Natural killer cell (primary cell): ENCODE results near the gene EIPR1. TPM values are rescaled to one million over a fixed set of nuclear protein-coding genes. Genes with fewer than 3 reads are reported as not detected.
A peak's percentile ranks its signal among the peaks of the same experiment; 100 is the strongest.
"Not testable (repeated sequence)": the region's sequence is repeated elsewhere in the genome, so short reads cannot be mapped to it uniquely, and the experiment has no call there.

ENCODE experiments used
- ATAC-seq, 3 donors: fragments of 150-1000 bp in 2 of 3; fragments of 200-7000 bp in 1 of 3; cut with Tn5 transposase; 1 replicate in 1 of 3; 2 replicates in 2 of 3; pipeline ENCODE4 v1.10.0; 2021; ENCODE audit warnings: mild to moderate bottlenecking in 2 of 3, moderate library complexity in 2 of 3
- DNase-seq, 2 donors: peaks; one replicate each; pipeline versions ENCODE4 v3.0.0 to v3.0.0-alpha.2; 2013 to 2021; ENCODE audit warnings: mixed read lengths in 1 of 2
- H3K27ac ChIP-seq: one replicate; pipeline ENCODE4 v1.5.1; 2013; ENCODE audit warnings: mild to moderate bottlenecking, low read length
- H3K27me3 ChIP-seq: one replicate; pipeline ENCODE4 v1.6.1; 2013; ENCODE audit warnings: low read length; ENCODE audit not compliant: control insufficient read depth, insufficient read depth
- H3K36me3 ChIP-seq: one replicate; pipeline ENCODE4 v1.6.1; 2013; ENCODE audit warnings: low read length; ENCODE audit not compliant: control insufficient read depth, insufficient read depth
- H3K4me1 ChIP-seq: one replicate; pipeline ENCODE4 v1.6.1; 2013; ENCODE audit warnings: low read length; ENCODE audit not compliant: control insufficient read depth, insufficient read depth
- H3K4me3 ChIP-seq: one replicate; pipeline ENCODE4 v1.5.1; 2013; ENCODE audit warnings: low read length
- H3K9me3 ChIP-seq: one replicate; pipeline ENCODE4 v1.6.1; 2013; ENCODE audit warnings: low read length; ENCODE audit not compliant: control insufficient read depth, insufficient read depth
- H3K27ac Mint-ChIP-seq, 2 donors: one replicate each; pipeline ENCODE4 v1.8.0; 2022; ENCODE audit warnings: mild to moderate bottlenecking in 2 of 2, mixed read lengths in 2 of 2, moderate library complexity in 1 of 2
- H3K27me3 Mint-ChIP-seq, 2 donors: one replicate each; pipeline ENCODE4 v1.8.0; 2022; ENCODE audit warnings: low read depth in 2 of 2, mixed read lengths in 2 of 2
- H3K36me3 Mint-ChIP-seq: one replicate; pipeline ENCODE4 v1.8.0; 2022; ENCODE audit warnings: mixed read lengths
- H3K4me1 Mint-ChIP-seq, 2 donors: one replicate each; pipeline ENCODE4 v1.8.0; 2022; ENCODE audit warnings: mixed read lengths in 2 of 2
- H3K4me3 Mint-ChIP-seq: one replicate; pipeline ENCODE4 v1.8.0; 2022; ENCODE audit warnings: mild to moderate bottlenecking, moderate library complexity, mixed read lengths
- H3K9me3 Mint-ChIP-seq, 2 donors: one replicate each; pipeline ENCODE4 v1.8.0; 2022; ENCODE audit warnings: mixed read lengths in 2 of 2
- CTCF ChIP-seq: fragments of 200-600 bp; IDR thresholded peaks from one replicate; pipeline ENCODE4 v1.8.0; 2022; ENCODE audit warnings: antibody characterized with exemption
- WGBS: methylation state at CpG from one replicate; pipeline ENCODE4 v1.1.7; 2013; ENCODE audit warnings: missing lambda C conversion rate; ENCODE audit not compliant: insufficient coverage; 5-methylcytosine and 5-hydroxymethylcytosine counted together
- intact Hi-C: fragments of 100-400 bp; cut with micrococcal nuclease; formaldehyde crosslinking; loops from one replicate; pipeline ENCODE4 v1.14.2; 2022
- total RNA-seq, 4 donors: library from RNA; stranded (reverse); fragments of 120-200 nt in 1 of 4; gene quantifications; one replicate each; pipeline versions ENCODE4 v1.2.3 to v1.2.4, GENCODE V29; 2013 to 2022

EIPR1 gene
- total RNA-seq, 3 donors from 2014 or later (not counting 1 experiment from before 2014, with no cell fraction given): 26.8 to 28.8 (median 27.9) TPM

GRCh38 chr2:3365219-3365618 is 12.4 kb downstream of the EIPR1 start:
- H3K27me3 Mint-ChIP-seq: no peaks in the 10 kb centered on the region
- no peak overlapping the region for H3K27ac Mint-ChIP-seq
- no peak for ATAC-seq
- H3K4me1 Mint-ChIP-seq: peaks cover 46 to 48% of the 10 kb centered on the region in 2 donors
- no peak for DNase-seq
- H3K36me3 Mint-ChIP-seq: no peaks in the 10 kb centered on the region
- H3K4me3 Mint-ChIP-seq: no peak overlapping the region
- no peak for TF ChIP-seq CTCF
- H3K27ac ChIP-seq: no peak overlapping the region
- H3K9me3 Mint-ChIP-seq: no peaks in the 10 kb centered on the region
- peaks cover 6% of the 10 kb centered on the region for H3K4me1 ChIP-seq
- H3K27me3 ChIP-seq: no peaks in the 10 kb centered on the region
- no peak overlapping the region for H3K4me3 ChIP-seq
- no peaks in the 10 kb centered on the region for H3K9me3 ChIP-seq
- WGBS: 97% methylated on average over 4 of the region's 5 CpGs
- intact Hi-C loops: no loop called here
- no peaks in the 10 kb centered on the region for H3K36me3 ChIP-seq

- Mint-ChIP-seq H3K4me1 (peaks cover 49 to 64% of the 10 kb centered on the region in 2 donors), H3K27me3 (no peaks in the 10 kb centered on the region), H3K4me3 (no peak overlapping the region), H3K27ac (peak overlapping the region in 1 of 2 donors; percentile 3), H3K9me3 (no peaks in the 10 kb centered on the region), H3K36me3 (no peaks in the 10 kb centered on the region)
- Histone ChIP-seq H3K9me3 (no peaks in the 10 kb centered on the region), H3K27ac (no peak overlapping the region), H3K4me1 (peaks cover 10% of the 10 kb centered on the region), H3K4me3 (no peak overlapping the region), H3K36me3 (no peaks in the 10 kb centered on the region), H3K27me3 (no peaks in the 10 kb centered on the region)
- no peak for TF ChIP-seq CTCF
- DNase-seq: no peak
- intact Hi-C loops: no loop called here
- ATAC-seq: no peak
- WGBS: 90% methylated on average over 17 of the region's 17 CpGs
Observed at GRCh38 chr2:3361518-3362389, 15.9 kb downstream of the EIPR1 start.

- Mint-ChIP-seq H3K4me1 (peaks cover 33 to 51% of the 10 kb centered on the region in 2 donors), H3K9me3 (no peaks in the 10 kb centered on the region), H3K27me3 (no peaks in the 10 kb centered on the region), H3K4me3 (no peak overlapping the region), H3K27ac (peak overlapping the region in 1 of 2 donors; percentile 64), H3K36me3 (no peaks in the 10 kb centered on the region)
- DNase-seq (no peak), ATAC-seq (no peak)
- Histone ChIP-seq H3K4me3 (no peak overlapping the region), H3K9me3 (no peaks in the 10 kb centered on the region), H3K27me3 (no peaks in the 10 kb centered on the region), H3K27ac (no peak overlapping the region), H3K4me1 (peaks cover 8% of the 10 kb centered on the region), H3K36me3 (peaks cover 13% of the 10 kb centered on the region)
- intact Hi-C loops: no loop called here
- TF ChIP-seq CTCF: no peak
- WGBS: 96% methylated on average over 8 of the region's 8 CpGs
Observed at GRCh38 chr2:3357926-3358325, 19.7 kb downstream of the EIPR1 start.

- Mint-ChIP-seq H3K4me1 (peaks cover 31 to 46% of the 10 kb centered on the region in 2 donors), H3K27ac (peak overlapping the region in 1 of 2 donors; percentile 58)
- H3K27me3 ChIP-seq, H3K4me1 ChIP-seq, DNase-seq, intact Hi-C loops, H3K27ac ChIP-seq, H3K4me3 ChIP-seq, H3K4me3 Mint-ChIP-seq, H3K9me3 Mint-ChIP-seq, H3K9me3 ChIP-seq, ATAC-seq, H3K27me3 Mint-ChIP-seq, H3K36me3 Mint-ChIP-seq: not testable (repeated sequence)
- peaks cover 14% of the 10 kb centered on the region for H3K36me3 ChIP-seq
- WGBS: 83% methylated on average over 1 of the region's 2 CpGs
Observed at GRCh38 chr2:3357446-3357845, 20.2 kb downstream of the EIPR1 start.
